Brain microvascular endothelial cell (primary cell): ENCODE data around the gene KDM5A.
"Not testable (repeated sequence)": the region's sequence is repeated elsewhere in the genome, so short reads cannot be mapped to it uniquely, and the experiment has no call there.

Experiments
- DNase-seq: peaks from one replicate; pipeline ENCODE4 v3.0.0-alpha.2; 2020
- H3K27ac ChIP-seq: fragments of 250-450 bp; sonication (Bioruptor Pico); 2 replicates; pipeline ENCODE4 v1.5.1; 2020; ENCODE audit warnings: mild to moderate bottlenecking, moderate library complexity
- H3K27me3 ChIP-seq: fragments of 250-450 bp; sonication (Bioruptor Pico); replicated peaks from 2 replicates; pipeline ENCODE4 v1.5.1; 2020; ENCODE audit warnings: mild to moderate bottlenecking
- H3K36me3 ChIP-seq: fragments of 250-450 bp; sonication (Bioruptor Pico); replicated peaks from 2 replicates; pipeline ENCODE4 v1.5.1; 2020; ENCODE audit warnings: mild to moderate bottlenecking
- H3K4me3 ChIP-seq: 2 replicates; pipeline ENCODE4 v1.5.1; 2011; ENCODE audit warnings: low read depth, mild to moderate bottlenecking, control low read depth, low read length, moderate library complexity
- CTCF ChIP-seq: IDR thresholded peaks from 2 replicates; pipeline ENCODE4 v1.5.1; 2011; ENCODE audit warnings: low read depth, mild to moderate bottlenecking, moderate library complexity, low read length, control low read depth, inconsistent platforms; ENCODE audit errors: missing control alignments
- in situ Hi-C: cut with HindIII; loops from 2 replicates; pipeline ENCODE4 v1.10.0; 2017; ENCODE audit warnings: low sequenced_read_pairs, low pct_ligation_motif_present

The KDM5A gene

GRCh38 chr12:367972-368371, 21.1 kb downstream of the KDM5A start:
- H3K4me3 ChIP-seq = no peak overlapping the region
- no peak for DNase-seq
- H3K27me3 ChIP-seq = no peaks in the 10 kb centered on the region
- H3K27ac ChIP-seq = no peak overlapping the region
- H3K36me3 ChIP-seq = peaks cover 48% of the 10 kb centered on the region
- in situ Hi-C loops = no loop called here
- no peak for TF ChIP-seq CTCF

DNA sequence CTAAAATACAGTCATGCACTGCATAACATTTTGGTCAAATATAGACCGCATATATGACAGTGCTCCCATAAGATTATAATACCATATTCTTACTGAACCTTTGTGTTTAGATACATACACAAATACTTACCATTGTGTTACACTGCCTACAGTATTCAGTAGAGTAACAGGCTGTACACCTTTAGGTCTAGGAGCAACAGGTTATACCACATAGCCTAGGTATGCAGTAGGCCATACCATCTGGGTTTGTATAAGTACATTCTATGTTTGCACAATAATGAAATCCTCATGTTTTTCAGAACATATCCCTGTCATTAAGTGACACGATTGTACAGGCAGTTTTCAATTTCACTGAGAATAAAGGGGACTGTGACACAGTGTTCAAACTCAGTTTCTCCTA, 22.3 kb downstream of the KDM5A start:
- in situ Hi-C loops = no loop called here
- H3K36me3 ChIP-seq = peaks cover 58% of the 10 kb centered on the region
- H3K27ac ChIP-seq = no peak overlapping the region
- no peak for DNase-seq
- no peak for TF ChIP-seq CTCF
- no peak overlapping the region for H3K4me3 ChIP-seq
- H3K27me3 ChIP-seq = no peaks in the 10 kb centered on the region

- no peaks in the 10 kb centered on the region for H3K27me3 ChIP-seq
- peaks cover 51% of the 10 kb centered on the region for H3K36me3 ChIP-seq
- in situ Hi-C loops = no loop called here
- no peak for DNase-seq
- no peak for TF ChIP-seq CTCF
- H3K27ac ChIP-seq = no peak overlapping the region
- no peak overlapping the region for H3K4me3 ChIP-seq
Measured at GRCh38 chr12:359091-359490, 30.0 kb downstream of the KDM5A start.

DNA sequence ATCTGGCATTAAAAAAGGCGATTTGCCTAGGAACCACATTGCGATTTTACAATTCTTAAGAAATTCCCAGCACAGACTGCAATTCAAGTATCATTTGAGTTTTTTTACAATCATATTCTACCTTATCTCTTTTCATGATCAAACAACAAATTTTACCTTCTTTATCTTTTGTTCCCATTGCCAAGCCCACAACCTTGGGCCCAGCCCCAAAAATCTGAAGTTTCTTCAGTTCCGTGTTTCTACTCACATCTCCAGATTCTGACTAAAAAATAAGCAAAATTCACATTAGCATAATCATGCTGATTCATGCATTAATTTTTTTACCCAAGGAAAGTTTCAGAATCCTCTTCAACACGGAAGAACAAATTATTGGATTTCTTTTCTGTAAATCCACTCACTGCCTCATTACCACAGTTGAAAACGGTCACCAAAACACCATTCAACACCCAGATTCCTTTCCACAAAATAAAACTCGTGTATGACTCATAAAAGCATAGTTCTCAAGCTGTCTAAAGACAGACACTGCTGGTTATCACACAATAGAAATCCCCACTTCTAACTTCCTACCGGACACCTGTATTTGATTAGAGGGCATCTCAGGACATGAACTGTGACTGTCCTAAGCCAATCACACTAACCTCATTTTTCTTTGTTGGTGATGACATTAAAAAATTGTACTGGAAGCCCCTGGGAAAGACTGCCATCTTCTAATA, 32.7 kb downstream of the KDM5A start:
- in situ Hi-C loops = no loop called here
- no peak for TF ChIP-seq CTCF
- peak; percentile 4 for DNase-seq
- H3K36me3 ChIP-seq = peaks cover 55% of the 10 kb centered on the region
- no peaks in the 10 kb centered on the region for H3K27me3 ChIP-seq
- no peak overlapping the region for H3K4me3 ChIP-seq
- H3K27ac ChIP-seq = no peak overlapping the region

DNA sequence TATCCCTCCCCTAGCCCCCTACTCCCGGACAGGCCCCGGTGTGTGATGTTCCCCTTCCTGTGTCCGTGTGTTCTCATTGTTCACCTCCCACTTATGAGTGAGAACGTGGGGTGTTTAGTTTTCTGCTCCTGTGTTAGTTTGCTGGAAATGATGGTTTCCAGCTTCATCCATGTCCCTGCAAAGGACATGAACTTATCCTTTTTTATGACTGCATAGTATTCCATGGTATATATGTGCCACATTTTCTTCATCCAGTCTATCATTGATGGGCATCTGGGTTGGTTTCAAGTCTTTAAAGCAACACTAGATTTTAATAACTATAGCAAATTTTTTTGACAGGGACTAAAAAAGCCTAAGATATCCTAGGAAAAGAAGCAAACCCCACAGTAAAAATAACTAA, 37.9 kb downstream of the KDM5A start:
- DNase-seq, H3K27me3 ChIP-seq, H3K4me3 ChIP-seq, in situ Hi-C loops, H3K27ac ChIP-seq: not testable (repeated sequence)
- peaks cover 57% of the 10 kb centered on the region for H3K36me3 ChIP-seq

- DNase-seq, H3K4me3 ChIP-seq, H3K27me3 ChIP-seq, in situ Hi-C loops, H3K27ac ChIP-seq: not testable (repeated sequence)
- peaks cover 49% of the 10 kb centered on the region for H3K36me3 ChIP-seq
Measured at GRCh38 chr12:349625-350024, 39.5 kb downstream of the KDM5A start.

DNA sequence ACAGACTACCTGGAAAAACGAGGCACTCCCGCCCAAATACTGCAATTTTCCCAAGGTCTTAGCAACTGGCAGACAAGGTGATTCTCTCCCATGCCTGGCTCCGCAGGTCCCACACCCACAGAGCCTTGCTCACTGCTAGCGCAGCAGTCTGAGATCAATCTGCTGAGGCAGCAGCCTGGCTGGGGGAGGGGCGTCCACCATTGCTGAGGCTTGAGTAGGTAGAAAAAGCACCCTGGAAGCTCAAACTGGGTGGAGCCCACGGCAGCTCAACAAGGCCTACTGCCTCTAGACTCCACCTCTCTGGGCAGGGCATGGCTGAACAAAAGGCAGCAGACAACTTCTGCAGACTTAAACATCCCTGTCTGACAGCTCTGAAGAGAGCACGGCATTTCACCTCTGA, 46.1 kb downstream of the KDM5A start:
- DNase-seq, in situ Hi-C loops, H3K27me3 ChIP-seq, H3K27ac ChIP-seq, H3K4me3 ChIP-seq: not testable (repeated sequence)
- peaks cover 23% of the 10 kb centered on the region for H3K36me3 ChIP-seq
